ENCODE results near the gene PXK.
A peak's percentile ranks its signal among the peaks of the same experiment; 100 is the strongest.
"Not testable (repeated sequence)": the region's sequence is repeated elsewhere in the genome, so short reads cannot be mapped to it uniquely, and the experiment has no call there.

PXK gene

GRCh38 chr3:58424613-58425012 lies 91.9 kb downstream of the PXK start:
- DNase-seq, result no peak

GRCh38 chr3:58425782-58426181 lies 93.1 kb downstream of the PXK start:
- no peak for DNase-seq

GRCh38 chr3:58427661-58428361 lies 95.1 kb downstream of the PXK start:
- DNase-seq, result no peak

- DNase-seq, result no peak
Measured at GRCh38 chr3:58429657-58430056, 97.0 kb downstream of the PXK start.

GRCh38 chr3:58432905-58433304 lies 100.2 kb downstream of the PXK start:
- DNase-seq, result no peak

GRCh38 chr3:58433400-58434167 lies 100.9 kb downstream of the PXK start, which contains the start of gene PDHB:
PDHB (minus strand) TSS chr3:58433832; CDS start chr3:58433809, 23 bp downstream.
- peak; percentile 82 for DNase-seq

GRCh38 chr3:58434168-58434504 lies 101.4 kb downstream of the PXK start:
- DNase-seq, result no peak

GRCh38 chr3:58434511-58434910 lies 101.8 kb downstream of the PXK start:
- DNase-seq, result no peak

- no peak for DNase-seq
Measured at GRCh38 chr3:58434990-58435389, 102.3 kb downstream of the PXK start.

- not testable (repeated sequence) for DNase-seq
Measured at GRCh38 chr3:58437276-58437675, 104.6 kb downstream of the PXK start.

GRCh38 chr3:58440996-58441355 lies 108.3 kb downstream of the PXK start:
- DNase-seq, result not testable (repeated sequence)

GRCh38 chr3:58441514-58442450 lies 109.1 kb downstream of the PXK start:
- no peak for DNase-seq

- DNase-seq, result no peak
Measured at GRCh38 chr3:58452176-58452575, 119.5 kb downstream of the PXK start.

GRCh38 chr3:58459160-58459559 lies 126.5 kb downstream of the PXK start:
- no peak for DNase-seq

- no peak for DNase-seq
Measured at GRCh38 chr3:58462829-58463180, 130.1 kb downstream of the PXK start.

GRCh38 chr3:58463181-58463941 lies 130.7 kb downstream of the PXK start:
- DNase-seq, result peak; percentile 60

GRCh38 chr3:58463942-58464271 lies 131.2 kb downstream of the PXK start:
- no peak for DNase-seq

- DNase-seq, result no peak
Measured at GRCh38 chr3:58464866-58465265, 132.2 kb downstream of the PXK start.

- no peak for DNase-seq
Measured at GRCh38 chr3:58466899-58467563, 134.3 kb downstream of the PXK start.

GRCh38 chr3:58469096-58469495 lies 136.4 kb downstream of the PXK start:
- DNase-seq, result no peak

GRCh38 chr3:58470363-58471024 lies 137.8 kb downstream of the PXK start:
- DNase-seq, result no peak

All from activated T-cell treated with anti-CD3 and anti-CD28 coated beads for 4 hours (primary cell).